NCI-H2196 treated with DMSO at 0.1 percent for 48 hours (cell line): ENCODE results near the gene PSAPL1.

Experiments
- DNase-seq: peaks from one replicate; lab custom pipeline; 2025; ENCODE audit not compliant: unreplicated experiment; lab: John Stamatoyannopoulos, UW

The PSAPL1 gene

GRCh38 chr4:7383266-7383665 is 51.5 kb downstream of the PSAPL1 start:
- DNase-seq = no peak

GRCh38 chr4:7382634-7383014 is 52.1 kb downstream of the PSAPL1 start:
- no peak for DNase-seq

- DNase-seq = no peak
These were observed 52.7 kb downstream of the PSAPL1 start for GRCh38 chr4:7381890-7382633.

- no peak for DNase-seq
These were observed 53.4 kb downstream of the PSAPL1 start for GRCh38 chr4:7381221-7381889.
